Endothelial cell (in vitro differentiated cells): Measurements from ENCODE around the gene COBL. TPM values are rescaled to one million over a fixed set of nuclear protein-coding genes. Genes with fewer than 3 reads are reported as not detected.

ENCODE experiments used
- DNase-seq: peaks from one replicate; pipeline ENCODE4 v3.0.0; 2021; ENCODE audit warnings: low spot score
- H3K27ac Mint-ChIP-seq: one replicate; pipeline ENCODE4 v1.8.0; 2021; ENCODE audit warnings: mixed read lengths, inconsistent platforms; ENCODE audit not compliant: unreplicated experiment
- H3K27me3 Mint-ChIP-seq: one replicate; pipeline ENCODE4 v1.8.0; 2021; ENCODE audit warnings: mild to moderate bottlenecking, moderate library complexity, mixed read lengths, inconsistent platforms; ENCODE audit not compliant: unreplicated experiment
- H3K36me3 Mint-ChIP-seq: one replicate; pipeline ENCODE4 v1.8.0; 2021; ENCODE audit warnings: mild to moderate bottlenecking, low read depth, mixed read lengths, inconsistent platforms; ENCODE audit not compliant: unreplicated experiment
- H3K4me1 Mint-ChIP-seq: one replicate; pipeline ENCODE4 v1.8.0; 2021; ENCODE audit warnings: mild to moderate bottlenecking, mixed read lengths, inconsistent platforms; ENCODE audit not compliant: unreplicated experiment
- H3K4me3 Mint-ChIP-seq: one replicate; pipeline ENCODE4 v1.8.0; 2021; ENCODE audit warnings: mild to moderate bottlenecking, mixed read lengths, inconsistent platforms; ENCODE audit not compliant: unreplicated experiment
- H3K9me3 Mint-ChIP-seq: one replicate; pipeline ENCODE4 v1.8.0; 2021; ENCODE audit warnings: mixed read lengths, inconsistent platforms; ENCODE audit not compliant: unreplicated experiment
- total RNA-seq: library from RNA; stranded (reverse); fragmentation: NEBNext Ultra II Directional; extraction: Animal tissue kit (Norgen Biotek cat#: 25700); gene quantifications from one replicate; pipeline ENCODE4 v1.2.1, GENCODE V29; 2021; ENCODE audit not compliant: unreplicated experiment
- TF ChIP-seq, protein P1 (sequence below): fragments of 200-600 bp; sonication (generic); IDR thresholded peaks from one replicate; pipeline ENCODE4 v1.5.0; 2021; ENCODE audit warnings: antibody characterized with exemption; ENCODE audit not compliant: unreplicated experiment

Gene COBL
- total RNA-seq, 1 donor from 2014 or later: 1.8 TPM

DNA sequence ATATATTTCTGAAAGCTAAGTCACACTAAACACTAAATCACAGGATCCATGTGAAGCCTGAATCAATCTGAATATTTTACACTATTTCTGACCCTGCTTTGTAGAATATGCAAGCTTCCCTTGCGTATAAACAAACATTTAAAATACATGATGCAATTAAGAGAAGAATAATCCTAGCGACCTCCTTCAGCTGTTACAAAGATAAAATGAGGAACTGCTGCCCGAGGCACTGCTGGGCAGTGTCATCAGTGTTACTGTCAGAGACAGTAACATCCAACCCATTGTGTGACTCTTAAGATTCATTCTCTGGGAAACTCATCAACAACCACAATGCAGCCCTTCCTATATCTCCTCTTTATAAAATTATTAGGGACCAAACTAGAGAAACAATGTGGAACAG, 61.6 kb downstream of the COBL start:
- Mint-ChIP-seq H3K36me3 (no peaks in the 10 kb centered on the region), H3K9me3 (no peaks in the 10 kb centered on the region), H3K4me1 (no peaks in the 10 kb centered on the region), H3K27me3 (no peaks in the 10 kb centered on the region), H3K4me3 (no peak overlapping the region), H3K27ac (no peak overlapping the region)
- TF ChIP-seq, protein P1, sequence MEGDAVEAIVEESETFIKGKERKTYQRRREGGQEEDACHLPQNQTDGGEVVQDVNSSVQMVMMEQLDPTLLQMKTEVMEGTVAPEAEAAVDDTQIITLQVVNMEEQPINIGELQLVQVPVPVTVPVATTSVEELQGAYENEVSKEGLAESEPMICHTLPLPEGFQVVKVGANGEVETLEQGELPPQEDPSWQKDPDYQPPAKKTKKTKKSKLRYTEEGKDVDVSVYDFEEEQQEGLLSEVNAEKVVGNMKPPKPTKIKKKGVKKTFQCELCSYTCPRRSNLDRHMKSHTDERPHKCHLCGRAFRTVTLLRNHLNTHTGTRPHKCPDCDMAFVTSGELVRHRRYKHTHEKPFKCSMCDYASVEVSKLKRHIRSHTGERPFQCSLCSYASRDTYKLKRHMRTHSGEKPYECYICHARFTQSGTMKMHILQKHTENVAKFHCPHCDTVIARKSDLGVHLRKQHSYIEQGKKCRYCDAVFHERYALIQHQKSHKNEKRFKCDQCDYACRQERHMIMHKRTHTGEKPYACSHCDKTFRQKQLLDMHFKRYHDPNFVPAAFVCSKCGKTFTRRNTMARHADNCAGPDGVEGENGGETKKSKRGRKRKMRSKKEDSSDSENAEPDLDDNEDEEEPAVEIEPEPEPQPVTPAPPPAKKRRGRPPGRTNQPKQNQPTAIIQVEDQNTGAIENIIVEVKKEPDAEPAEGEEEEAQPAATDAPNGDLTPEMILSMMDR: no peak
- no peak for DNase-seq

DNA sequence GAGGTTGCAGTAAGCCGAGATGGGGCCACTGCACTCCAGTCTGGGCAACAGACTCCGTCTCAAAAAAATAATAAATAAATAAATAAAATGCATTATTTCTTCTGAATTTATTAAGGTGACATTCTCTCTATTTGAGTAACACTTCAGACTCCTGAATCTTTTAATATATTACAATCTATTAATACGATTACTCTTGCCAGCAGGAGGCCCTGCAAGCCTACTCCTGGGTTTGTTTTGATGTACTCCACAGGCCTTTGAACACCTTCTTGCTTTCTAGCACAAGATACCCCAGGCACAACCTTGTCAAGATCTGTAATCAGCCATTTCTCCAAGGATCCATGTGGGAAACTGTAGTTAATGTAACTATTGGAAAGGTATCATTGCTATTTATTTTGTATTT, 63.5 kb downstream of the COBL start:
- Mint-ChIP-seq H3K4me3 (no peak overlapping the region), H3K27me3 (no peaks in the 10 kb centered on the region), H3K36me3 (no peaks in the 10 kb centered on the region), H3K9me3 (no peaks in the 10 kb centered on the region), H3K27ac (no peak overlapping the region), H3K4me1 (no peaks in the 10 kb centered on the region)
- TF ChIP-seq, protein P1: no peak
- DNase-seq: no peak

DNA sequence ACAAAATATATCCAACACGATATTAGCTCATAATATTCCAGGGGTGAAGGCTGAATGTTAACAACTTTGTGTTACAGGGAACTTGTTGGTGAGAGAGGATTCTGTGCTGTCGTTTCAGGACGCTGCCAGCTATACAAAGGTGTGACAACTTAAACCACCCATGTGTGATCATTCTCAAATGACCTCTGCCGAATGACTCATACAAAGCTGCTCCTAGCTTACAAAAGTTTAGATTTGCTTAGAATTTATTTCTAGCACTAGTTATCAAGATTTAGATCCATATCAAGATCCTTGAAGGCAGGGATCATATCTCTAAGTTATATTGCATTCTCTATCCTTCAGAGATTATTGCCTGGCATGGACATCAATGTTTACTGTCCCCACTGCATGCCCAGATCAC, 65.3 kb downstream of the COBL start:
- Mint-ChIP-seq H3K4me1 (no peaks in the 10 kb centered on the region), H3K27ac (no peak overlapping the region), H3K27me3 (no peaks in the 10 kb centered on the region), H3K36me3 (no peaks in the 10 kb centered on the region), H3K4me3 (no peak overlapping the region), H3K9me3 (no peaks in the 10 kb centered on the region)
- TF ChIP-seq, protein P1: no peak
- DNase-seq: no peak

DNA sequence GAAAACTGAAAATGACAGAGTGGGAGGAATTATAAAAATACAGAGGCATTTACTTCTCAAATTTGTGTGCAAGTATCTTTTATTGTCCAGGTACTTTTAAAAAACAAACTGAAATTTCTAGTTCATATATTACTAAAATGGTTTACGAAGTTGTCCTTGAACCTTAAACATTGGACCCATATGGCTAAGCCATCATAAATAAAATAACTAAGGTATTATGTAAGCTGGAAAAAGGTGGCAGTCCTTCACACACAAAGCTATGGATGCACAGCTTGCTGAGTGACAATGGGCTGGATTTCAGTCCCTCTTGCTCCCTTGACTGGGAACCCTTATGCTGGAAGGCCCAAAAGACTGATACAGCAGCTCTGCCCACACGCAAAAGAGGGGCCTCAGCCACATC, 66.1 kb downstream of the COBL start:
- no peaks in the 10 kb centered on the region for H3K27me3 Mint-ChIP-seq
- no peaks in the 10 kb centered on the region for H3K4me1 Mint-ChIP-seq
- no peaks in the 10 kb centered on the region for H3K36me3 Mint-ChIP-seq
- TF ChIP-seq, protein P1: no peak
- no peak overlapping the region for H3K4me3 Mint-ChIP-seq
- no peak for DNase-seq
- no peak overlapping the region for H3K27ac Mint-ChIP-seq
- H3K9me3 Mint-ChIP-seq: no peaks in the 10 kb centered on the region

DNA sequence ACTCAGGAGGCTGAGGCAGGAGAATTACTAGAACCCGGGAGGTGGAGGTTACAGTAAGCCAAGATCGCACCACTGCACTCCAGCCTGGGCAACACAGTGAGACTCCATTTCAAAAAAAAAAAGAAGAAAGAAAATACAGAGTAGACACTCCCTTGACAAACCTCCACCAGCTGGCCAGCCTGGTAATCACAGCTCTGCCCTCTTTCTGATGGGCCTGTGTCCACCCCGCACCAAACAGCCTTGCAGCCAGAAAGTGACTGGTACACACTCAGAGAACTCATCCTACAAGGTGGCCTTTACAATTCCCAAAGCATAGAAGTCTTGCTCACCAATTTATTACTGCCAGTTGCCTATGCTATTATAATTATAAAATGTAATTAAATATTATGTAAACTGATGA, 66.6 kb downstream of the COBL start:
- Mint-ChIP-seq H3K27me3 (no peaks in the 10 kb centered on the region), H3K4me3 (no peak overlapping the region), H3K9me3 (no peaks in the 10 kb centered on the region), H3K4me1 (peaks cover under 1% of the 10 kb centered on the region), H3K27ac (no peak overlapping the region), H3K36me3 (no peaks in the 10 kb centered on the region)
- no peak for DNase-seq
- TF ChIP-seq, protein P1: no peak
